GM19372 (cell line): Measurements from ENCODE around the gene CCDC57.

ENCODE experiments used
- ATAC-seq: cut with Tn5 transposase; IDR thresholded peaks from one replicate; pipeline ENCODE4 v1.9.1; 2021; ENCODE audit warnings: mild to moderate bottlenecking, low read depth, moderate library complexity; ENCODE audit not compliant: unreplicated experiment

CCDC57 gene

DNA sequence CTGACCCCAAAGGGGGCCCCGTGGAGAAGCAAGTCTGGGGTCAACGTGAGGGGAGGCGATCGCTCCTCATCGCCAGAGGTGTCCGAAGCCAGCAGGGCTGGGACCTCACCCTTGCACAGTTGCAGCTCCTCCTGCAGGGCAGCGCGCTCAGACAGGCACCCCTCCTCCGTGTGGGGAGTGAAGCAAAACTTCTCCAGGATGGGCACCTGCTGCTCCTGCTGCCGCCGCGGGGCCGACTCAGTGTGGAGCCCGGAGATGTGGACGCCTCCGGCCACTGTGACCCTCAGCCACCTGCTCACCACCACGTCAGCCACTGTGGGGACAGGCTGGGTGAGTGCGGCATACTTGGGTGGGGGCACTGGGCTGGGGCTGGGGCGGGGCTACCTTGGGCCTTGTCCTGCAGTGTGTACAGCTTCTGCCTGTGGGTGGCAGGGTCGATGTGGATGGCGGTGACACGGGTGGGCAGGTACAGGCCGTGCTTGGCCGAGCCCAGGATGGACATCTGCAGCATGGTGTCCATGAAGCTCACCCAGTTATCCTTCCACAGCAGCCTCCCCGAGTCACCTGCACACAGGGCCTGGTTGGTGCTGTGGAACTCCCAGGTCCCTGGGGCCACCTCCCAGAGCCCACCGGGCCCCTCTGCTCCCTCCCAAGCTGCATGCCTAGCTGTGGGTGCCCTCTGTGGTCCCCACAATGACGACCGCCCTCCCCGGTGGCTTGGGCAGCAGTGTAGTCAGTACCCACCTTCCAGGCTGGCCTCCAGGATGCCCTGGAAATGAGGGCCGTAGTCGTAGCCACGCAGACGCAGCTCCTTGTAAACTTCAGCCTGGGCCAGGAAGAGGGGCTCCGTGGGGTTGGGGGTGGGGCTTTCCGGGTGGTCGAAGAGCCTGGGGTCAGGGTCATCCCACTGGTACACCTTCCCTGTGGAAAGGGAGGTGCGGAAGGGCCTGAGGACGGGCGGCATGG is 125.4 kb downstream of the CCDC57 start:
- ATAC-seq = no peak

- ATAC-seq = no peak
Measured at GRCh38 chr17:82085931-82086764, 126.5 kb downstream of the CCDC57 start.

GRCh38 chr17:82085031-82085861 is 127.4 kb downstream of the CCDC57 start:
- ATAC-seq = no peak

DNA sequence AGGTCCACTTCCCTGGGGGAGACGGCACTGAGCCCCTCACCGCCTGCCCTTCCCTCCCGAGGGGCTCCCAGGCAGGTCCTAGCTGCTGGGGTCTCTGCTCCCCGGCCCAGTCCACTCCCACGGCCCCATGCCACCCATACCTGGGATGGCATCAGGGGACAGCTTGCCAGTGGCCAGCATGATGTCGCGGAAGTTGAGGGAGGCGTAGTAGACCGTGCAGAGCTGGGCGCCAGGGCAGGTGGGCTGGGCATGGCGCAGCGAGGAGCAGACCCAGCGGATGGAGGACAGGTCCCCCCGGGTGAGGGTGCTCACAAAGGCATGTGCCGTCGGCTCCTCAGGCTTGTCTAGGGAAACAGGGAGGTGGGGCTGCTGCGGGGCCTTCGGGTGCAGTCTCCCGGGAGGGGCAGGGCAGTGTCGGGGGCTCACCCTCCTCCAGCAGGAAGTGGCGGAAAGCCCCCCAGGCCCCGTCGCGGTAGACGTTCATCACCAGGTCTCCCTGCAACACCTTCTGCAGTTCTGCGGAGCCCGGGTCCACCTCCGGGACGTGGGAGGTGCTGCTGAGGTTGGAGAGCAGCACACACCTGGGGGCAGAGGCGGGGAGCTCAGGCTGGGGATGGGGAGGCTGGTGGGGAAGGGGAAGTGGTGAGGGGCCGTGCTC is 128.1 kb downstream of the CCDC57 start:
- ATAC-seq = no peak

GRCh38 chr17:82083533-82084359 is 128.9 kb downstream of the CCDC57 start:
- no peak for ATAC-seq

DNA sequence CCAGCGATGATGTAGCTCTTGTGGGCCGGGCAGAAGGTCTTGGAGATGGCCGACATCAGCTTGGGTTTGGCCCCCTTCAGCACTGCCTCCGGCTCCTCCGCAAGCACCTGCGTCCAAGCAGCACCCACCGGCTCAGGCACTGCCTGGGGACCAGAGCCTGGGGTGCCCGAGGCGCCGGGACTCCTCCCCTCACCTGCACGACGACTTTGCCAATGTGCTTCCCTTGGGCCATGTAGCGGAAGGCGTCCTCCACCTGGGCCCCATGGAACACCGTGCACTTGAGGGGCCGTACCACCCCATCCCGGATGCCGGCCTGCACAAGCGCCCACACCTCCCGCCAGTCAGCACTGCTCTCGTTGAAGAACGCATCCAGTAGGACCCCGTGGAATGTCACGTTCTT is 129.6 kb downstream of the CCDC57 start:
- no peak for ATAC-seq

DNA sequence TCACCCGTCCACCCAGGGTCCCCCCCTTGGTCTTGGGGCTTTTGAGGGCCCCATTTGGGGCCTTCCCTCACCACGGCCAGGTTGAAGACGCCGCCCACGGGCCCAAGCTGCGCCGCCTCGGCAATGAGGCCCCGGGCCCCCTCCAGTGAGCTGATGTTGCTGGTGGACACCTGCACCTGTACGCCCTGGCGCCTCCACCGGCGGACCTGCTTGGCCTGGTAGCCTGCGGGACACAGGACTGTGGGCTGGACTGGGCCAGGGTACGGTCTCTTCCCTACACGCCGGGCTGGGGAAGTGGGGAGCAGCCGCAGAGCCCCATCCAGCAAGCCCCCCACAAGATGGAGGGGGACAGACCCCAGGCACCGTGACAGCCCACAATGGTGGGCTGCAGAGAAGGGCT is 130.2 kb downstream of the CCDC57 start:
- no peak for ATAC-seq

GRCh38 chr17:82081966-82082365 is 130.7 kb downstream of the CCDC57 start:
- no peak for ATAC-seq

- no peak for ATAC-seq
Measured at GRCh38 chr17:82081546-82081945, 131.1 kb downstream of the CCDC57 start.

DNA sequence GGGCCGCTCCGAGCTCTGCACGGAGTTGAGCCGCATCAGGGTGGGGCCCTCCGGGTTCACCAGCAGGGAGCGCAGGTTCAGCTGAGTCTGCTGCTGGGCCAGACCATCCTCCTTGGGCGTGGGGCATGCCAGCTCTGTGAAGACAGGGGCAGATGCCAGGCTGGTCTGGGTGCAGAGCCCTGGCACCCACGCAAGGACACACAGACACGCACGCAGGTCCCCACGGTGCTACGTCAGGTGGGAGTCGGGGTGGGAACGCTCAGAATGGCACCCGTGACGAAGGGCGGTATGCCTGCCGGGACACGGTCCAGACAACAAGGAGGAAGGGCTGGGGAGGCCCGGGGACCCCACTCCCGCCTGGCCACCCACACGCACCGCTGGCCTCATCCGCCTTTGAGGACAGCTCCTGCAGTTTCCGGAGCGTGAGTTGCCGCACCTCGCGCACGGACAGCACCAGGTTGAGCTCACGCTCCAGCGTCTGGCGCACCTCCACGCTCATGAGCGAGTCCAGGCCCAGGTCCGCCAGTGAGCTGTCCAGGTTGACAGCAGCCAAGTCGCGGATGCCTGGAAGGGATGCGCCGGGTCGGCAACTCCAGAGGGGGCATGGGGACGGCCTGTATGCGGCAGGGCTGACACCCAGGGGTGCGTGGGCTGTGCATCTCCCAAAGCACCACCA is 131.7 kb downstream of the CCDC57 start:
- ATAC-seq = no peak

GRCh38 chr17:82080048-82080788 is 132.4 kb downstream of the CCDC57 start:
- no peak for ATAC-seq

DNA sequence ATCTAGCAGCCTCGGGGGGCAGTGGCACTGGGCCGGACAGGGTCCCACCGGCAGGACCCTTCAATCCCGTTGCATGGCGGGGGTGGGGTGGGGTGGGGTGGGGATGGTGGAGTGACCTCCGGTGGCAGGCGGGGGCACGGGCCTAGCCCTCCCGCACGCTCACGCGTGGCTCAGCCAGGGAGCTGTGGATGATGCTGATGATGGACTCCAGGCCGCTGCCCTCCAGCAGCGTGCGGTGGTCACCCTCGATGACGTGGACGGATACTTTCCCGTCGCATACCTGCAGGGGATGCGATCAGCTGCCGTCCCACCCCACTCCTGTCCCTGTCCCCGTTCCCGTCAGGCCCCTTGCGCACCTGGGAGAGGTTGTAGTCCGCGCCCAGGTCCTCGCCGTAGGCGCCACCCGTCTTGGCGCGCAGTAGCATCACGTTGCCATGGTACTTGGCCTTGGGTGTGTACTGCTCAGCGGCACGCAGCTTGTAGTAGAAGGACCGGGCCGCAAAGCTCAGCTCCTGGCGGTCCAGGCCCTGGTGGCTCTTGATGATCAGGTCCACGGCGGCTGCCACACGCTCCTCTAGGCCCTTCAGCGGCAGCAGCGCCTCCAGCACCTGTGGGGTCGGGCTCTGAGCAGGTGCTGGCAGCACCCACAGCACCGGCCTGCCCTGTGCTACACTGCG is 133.5 kb downstream of the CCDC57 start:
- ATAC-seq = no peak

DNA sequence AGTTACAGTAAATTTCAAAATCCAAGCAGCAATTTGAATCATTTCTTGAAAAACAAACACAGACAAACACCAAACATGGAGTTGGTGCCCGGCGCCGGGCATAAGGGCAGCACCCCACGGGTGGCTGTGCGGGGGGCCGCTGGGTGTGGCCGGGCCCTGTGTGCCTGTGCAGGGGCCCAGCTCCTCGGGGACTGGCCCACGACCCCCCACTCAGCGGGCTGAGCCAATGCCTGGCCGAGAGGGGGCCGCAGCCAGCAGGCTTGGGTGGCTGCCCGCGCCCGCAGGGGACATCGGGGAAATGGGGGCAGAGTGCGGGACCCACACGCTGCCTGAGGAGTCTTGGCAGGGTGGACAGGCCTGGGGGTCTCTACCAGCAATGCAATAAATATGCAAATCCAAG is 134.2 kb downstream of the CCDC57 start:
- no peak for ATAC-seq

GRCh38 chr17:82077617-82078358 is 134.9 kb downstream of the CCDC57 start:
- ATAC-seq = no peak

GRCh38 chr17:82076785-82077591 is 135.7 kb downstream of the CCDC57 start:
- ATAC-seq = no peak
